Neural cell (in vitro differentiated cells): ENCODE data around the gene EYS. TPM values are rescaled to one million over a fixed set of nuclear protein-coding genes. Genes with fewer than 3 reads are reported as not detected.

Experiments used
- H2AFZ ChIP-seq: fragments of 200-600, 300-800 bp; sonication (generic), shearing (Covaris generic); 2 replicates; pipeline ENCODE4 v1.6.0; 2014; ENCODE audit warnings: low read depth, mild to moderate bottlenecking, antibody characterized with exemption, low read length, moderate library complexity
- H3F3A ChIP-seq: fragments of 200-600 bp; shearing (Covaris generic); 2 replicates; pipeline ENCODE4 v1.6.1; 2016; ENCODE audit warnings: mild to moderate bottlenecking, moderate library complexity, mixed read lengths, antibody characterized with exemption, low read length; ENCODE audit not compliant: insufficient read depth, poor library complexity, severe bottlenecking
- H3K27ac ChIP-seq: fragments of 200-600, 300-800 bp; sonication (generic), shearing (Covaris generic); 2 replicates; pipeline ENCODE4 v1.5.1; 2014; ENCODE audit warnings: mild to moderate bottlenecking, low read length, moderate library complexity
- H3K27me3 ChIP-seq: fragments of 300-800, 200-600 bp; sonication (generic), shearing (Covaris generic); 2 replicates; pipeline ENCODE4 v1.6.0; 2014; ENCODE audit warnings: mild to moderate bottlenecking, low read depth, low read length, moderate library complexity; ENCODE audit not compliant: insufficient read depth
- H3K36me3 ChIP-seq: fragments of 300-800, 200-600 bp; sonication (generic), shearing (Covaris generic); 2 replicates; pipeline ENCODE4 v1.5.1; 2014; ENCODE audit warnings: mild to moderate bottlenecking, antibody characterized with exemption, low read length, moderate library complexity; ENCODE audit not compliant: insufficient read depth
- H3K4me2 ChIP-seq: fragments of 300-800, 200-600 bp; sonication (generic), shearing (Covaris generic); 2 replicates; pipeline ENCODE4 v1.6.0; 2014; ENCODE audit warnings: mild to moderate bottlenecking, low read length
- H3K4me3 ChIP-seq: fragments of 300-800, 200-600 bp; sonication (generic), shearing (Covaris generic); 2 replicates; pipeline ENCODE4 v1.5.1; 2014; ENCODE audit warnings: mild to moderate bottlenecking, low read length, moderate library complexity
- H3K79me2 ChIP-seq: fragments of 200-600 bp; shearing (Covaris generic); replicated peaks from 2 replicates; pipeline ENCODE4 v1.6.0; 2014; ENCODE audit warnings: mild to moderate bottlenecking, low read length, moderate library complexity; ENCODE audit not compliant: insufficient read depth
- H3K9ac ChIP-seq: fragments of 300-800, 200-600 bp; sonication (generic), shearing (Covaris generic); 2 replicates; pipeline ENCODE4 v1.6.1; 2016; ENCODE audit warnings: mild to moderate bottlenecking, low read length, mixed read lengths
- H3K9me2 ChIP-seq: fragments of 200-600 bp; shearing (Covaris generic); 2 replicates; pipeline ENCODE4 v1.6.1; 2016; ENCODE audit warnings: mild to moderate bottlenecking, low read length, mixed read lengths; ENCODE audit not compliant: insufficient read depth
- H3K9me3 ChIP-seq: fragments of 200-600, 300-800 bp; sonication (generic), shearing (Covaris generic); 2 replicates; pipeline ENCODE4 v1.6.1; 2016; ENCODE audit warnings: mild to moderate bottlenecking, mixed run types, low read length, moderate library complexity, mixed read lengths
- H4K20me1 ChIP-seq: fragments of 200-600 bp; shearing (Covaris generic); 2 replicates; pipeline ENCODE4 v1.6.1; 2016; ENCODE audit warnings: mild to moderate bottlenecking, mixed run types; ENCODE audit not compliant: insufficient read depth
- EP300 ChIP-seq: fragments of 450-650 bp; conservative IDR thresholded peaks from 2 replicates; pipeline ENCODE4 v1.6.1; 2014; ENCODE audit warnings: antibody characterized with exemption, mild to moderate bottlenecking, moderate library complexity; ENCODE audit not compliant: poor library complexity, severe bottlenecking
- EZH2 ChIP-seq: fragments of 200-600, 300-800 bp; shearing (Covaris generic), sonication (generic); IDR thresholded peaks from 2 replicates; pipeline ENCODE4 v1.6.1; 2014; ENCODE audit warnings: antibody characterized with exemption, low read length, borderline replicate concordance, mild to moderate bottlenecking; ENCODE audit not compliant: insufficient read depth, poor library complexity, severe bottlenecking
- MXI1 ChIP-seq: fragments of 450-650 bp; conservative IDR thresholded peaks from 2 replicates; pipeline ENCODE4 v1.6.1; 2014; ENCODE audit warnings: antibody characterized with exemption, mild to moderate bottlenecking; ENCODE audit not compliant: poor library complexity, severe bottlenecking
- POLR2AphosphoS5 ChIP-seq: IDR thresholded peaks from 2 replicates; pipeline ENCODE4 v1.6.1; 2012
- RAD21 ChIP-seq: fragments of 450-650 bp; conservative IDR thresholded peaks from 2 replicates; pipeline ENCODE4 v1.6.1; 2014; ENCODE audit warnings: antibody characterized with exemption, mild to moderate bottlenecking, moderate library complexity
- SMC3 ChIP-seq: fragments of 450-650 bp; conservative IDR thresholded peaks from 2 replicates; pipeline ENCODE4 v1.6.1; 2014; ENCODE audit warnings: antibody characterized with exemption, mild to moderate bottlenecking, moderate library complexity; ENCODE audit not compliant: poor library complexity
- TAF1 ChIP-seq: IDR thresholded peaks from 2 replicates; pipeline ENCODE4 v1.6.1; 2012; ENCODE audit warnings: low read depth
- polyA plus RNA-seq: library from polyadenylated mRNA; depleted of rRNA; stranded (reverse); fragments of >200 nt; gene quantifications from 2 replicates; pipeline ENCODE4 v1.2.3, GENCODE V29; 2014
- TF ChIP-seq, protein P1 (sequence below): IDR thresholded peaks from 2 replicates; pipeline ENCODE4 v1.6.1; 2012; ENCODE audit warnings: borderline replicate concordance
- TF ChIP-seq, protein P2 (sequence below): fragments of 450-650 bp; IDR thresholded peaks from 2 replicates; pipeline ENCODE4 v1.5.1; 2014; ENCODE audit warnings: antibody characterized with exemption, mild to moderate bottlenecking, moderate library complexity; ENCODE audit not compliant: poor library complexity, severe bottlenecking

The EYS gene
- polyA plus RNA-seq, 1 donor from 2014 or later: 0.38 TPM

DNA sequence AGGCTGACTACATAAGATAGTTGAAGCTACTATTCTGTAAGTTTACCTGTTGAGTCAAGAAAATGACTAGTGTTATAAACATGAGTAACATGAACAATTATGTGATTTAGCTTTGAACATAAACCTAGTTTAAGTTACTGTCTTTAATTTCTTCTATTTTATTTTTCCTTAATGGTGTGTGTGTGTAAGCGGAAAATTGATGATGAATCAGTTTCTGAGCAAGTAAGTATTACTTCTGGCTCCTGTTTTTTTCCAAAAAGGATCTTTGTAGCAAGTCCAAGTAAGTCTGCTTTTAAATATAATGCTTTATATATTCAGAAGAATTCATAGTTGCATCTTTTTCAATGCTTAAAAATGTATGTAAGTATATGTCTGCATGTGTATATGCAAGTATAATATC is 786.8 kb downstream of the EYS start:
- TF ChIP-seq RAD21: no peak
- TF ChIP-seq, protein P1, sequence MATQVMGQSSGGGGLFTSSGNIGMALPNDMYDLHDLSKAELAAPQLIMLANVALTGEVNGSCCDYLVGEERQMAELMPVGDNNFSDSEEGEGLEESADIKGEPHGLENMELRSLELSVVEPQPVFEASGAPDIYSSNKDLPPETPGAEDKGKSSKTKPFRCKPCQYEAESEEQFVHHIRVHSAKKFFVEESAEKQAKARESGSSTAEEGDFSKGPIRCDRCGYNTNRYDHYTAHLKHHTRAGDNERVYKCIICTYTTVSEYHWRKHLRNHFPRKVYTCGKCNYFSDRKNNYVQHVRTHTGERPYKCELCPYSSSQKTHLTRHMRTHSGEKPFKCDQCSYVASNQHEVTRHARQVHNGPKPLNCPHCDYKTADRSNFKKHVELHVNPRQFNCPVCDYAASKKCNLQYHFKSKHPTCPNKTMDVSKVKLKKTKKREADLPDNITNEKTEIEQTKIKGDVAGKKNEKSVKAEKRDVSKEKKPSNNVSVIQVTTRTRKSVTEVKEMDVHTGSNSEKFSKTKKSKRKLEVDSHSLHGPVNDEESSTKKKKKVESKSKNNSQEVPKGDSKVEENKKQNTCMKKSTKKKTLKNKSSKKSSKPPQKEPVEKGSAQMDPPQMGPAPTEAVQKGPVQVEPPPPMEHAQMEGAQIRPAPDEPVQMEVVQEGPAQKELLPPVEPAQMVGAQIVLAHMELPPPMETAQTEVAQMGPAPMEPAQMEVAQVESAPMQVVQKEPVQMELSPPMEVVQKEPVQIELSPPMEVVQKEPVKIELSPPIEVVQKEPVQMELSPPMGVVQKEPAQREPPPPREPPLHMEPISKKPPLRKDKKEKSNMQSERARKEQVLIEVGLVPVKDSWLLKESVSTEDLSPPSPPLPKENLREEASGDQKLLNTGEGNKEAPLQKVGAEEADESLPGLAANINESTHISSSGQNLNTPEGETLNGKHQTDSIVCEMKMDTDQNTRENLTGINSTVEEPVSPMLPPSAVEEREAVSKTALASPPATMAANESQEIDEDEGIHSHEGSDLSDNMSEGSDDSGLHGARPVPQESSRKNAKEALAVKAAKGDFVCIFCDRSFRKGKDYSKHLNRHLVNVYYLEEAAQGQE: no peak
- no peak for TF ChIP-seq TAF1
- no peak for TF ChIP-seq SMC3
- TF ChIP-seq MXI1: no peak
- no peak for TF ChIP-seq EZH2
- TF ChIP-seq, protein P2, sequence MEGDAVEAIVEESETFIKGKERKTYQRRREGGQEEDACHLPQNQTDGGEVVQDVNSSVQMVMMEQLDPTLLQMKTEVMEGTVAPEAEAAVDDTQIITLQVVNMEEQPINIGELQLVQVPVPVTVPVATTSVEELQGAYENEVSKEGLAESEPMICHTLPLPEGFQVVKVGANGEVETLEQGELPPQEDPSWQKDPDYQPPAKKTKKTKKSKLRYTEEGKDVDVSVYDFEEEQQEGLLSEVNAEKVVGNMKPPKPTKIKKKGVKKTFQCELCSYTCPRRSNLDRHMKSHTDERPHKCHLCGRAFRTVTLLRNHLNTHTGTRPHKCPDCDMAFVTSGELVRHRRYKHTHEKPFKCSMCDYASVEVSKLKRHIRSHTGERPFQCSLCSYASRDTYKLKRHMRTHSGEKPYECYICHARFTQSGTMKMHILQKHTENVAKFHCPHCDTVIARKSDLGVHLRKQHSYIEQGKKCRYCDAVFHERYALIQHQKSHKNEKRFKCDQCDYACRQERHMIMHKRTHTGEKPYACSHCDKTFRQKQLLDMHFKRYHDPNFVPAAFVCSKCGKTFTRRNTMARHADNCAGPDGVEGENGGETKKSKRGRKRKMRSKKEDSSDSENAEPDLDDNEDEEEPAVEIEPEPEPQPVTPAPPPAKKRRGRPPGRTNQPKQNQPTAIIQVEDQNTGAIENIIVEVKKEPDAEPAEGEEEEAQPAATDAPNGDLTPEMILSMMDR: no peak
- TF ChIP-seq EP300: no peak
- H3K9me3 ChIP-seq: no peaks in the 10 kb centered on the region
- H3K4me2 ChIP-seq: no peak overlapping the region
- H3K27ac ChIP-seq: no peak overlapping the region
- H3F3A ChIP-seq: no peaks in the 10 kb centered on the region
- no peaks in the 10 kb centered on the region for H3K36me3 ChIP-seq
- H4K20me1 ChIP-seq: no peaks in the 10 kb centered on the region
- H3K4me3 ChIP-seq: no peak overlapping the region
- H3K9me2 ChIP-seq: no peaks in the 10 kb centered on the region
- H3K79me2 ChIP-seq: no peaks in the 10 kb centered on the region
- H3K9ac ChIP-seq: no peak overlapping the region
- no peaks in the 10 kb centered on the region for H3K27me3 ChIP-seq
- no peak overlapping the region for H2AFZ ChIP-seq

DNA sequence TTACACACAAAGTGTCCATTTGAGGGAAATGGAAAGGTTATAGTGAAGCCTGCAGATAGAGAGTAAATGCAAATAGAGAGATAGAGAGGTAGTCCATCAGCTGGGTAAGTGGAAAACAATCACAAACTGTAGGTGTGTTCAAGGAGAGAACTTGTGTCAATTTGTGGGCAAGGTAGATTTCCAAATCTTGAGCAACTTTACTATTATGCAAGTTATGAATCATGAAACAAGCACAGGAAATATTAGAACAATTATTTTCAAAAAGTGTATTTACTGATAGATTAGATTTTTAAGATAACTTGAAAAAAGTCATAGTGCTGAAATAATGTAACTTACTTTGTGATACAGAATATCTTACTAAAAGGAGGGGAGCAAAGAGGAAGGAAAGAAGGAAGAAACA is 792.9 kb downstream of the EYS start:
- TF ChIP-seq, protein P1: no peak
- TF ChIP-seq EZH2: no peak
- TF ChIP-seq POLR2AphosphoS5: no peak
- no peak for TF ChIP-seq RAD21
- TF ChIP-seq TAF1: no peak
- no peaks in the 10 kb centered on the region for H3K36me3 ChIP-seq
- no peak overlapping the region for H2AFZ ChIP-seq
- no peaks in the 10 kb centered on the region for H3F3A ChIP-seq
- H3K9ac ChIP-seq: no peak overlapping the region
- no peak overlapping the region for H3K27ac ChIP-seq
- no peaks in the 10 kb centered on the region for H3K79me2 ChIP-seq
- no peak overlapping the region for H3K4me3 ChIP-seq
- no peaks in the 10 kb centered on the region for H3K27me3 ChIP-seq
- no peaks in the 10 kb centered on the region for H4K20me1 ChIP-seq
- H3K9me3 ChIP-seq: no peaks in the 10 kb centered on the region
- H3K4me2 ChIP-seq: no peak overlapping the region
- no peaks in the 10 kb centered on the region for H3K9me2 ChIP-seq
